Stimulated activated naive B cell treated with anti-CD40 and anti-IgM and Interleukin-4, amounts not matched to agents 10 μg/mL and 1 μg/mL and 100 μg/mL, for 72 hours (primary cell): ENCODE results near the gene ELMO2.
A peak's percentile ranks its signal among the peaks of the same experiment; 100 is the strongest.

ENCODE experiments used
- ATAC-seq, 2 donors: fragments of 150-1000 bp; cut with Tn5 transposase; replicated peaks; 2 replicates each; pipeline ENCODE4 v1.10.0; 2021; ENCODE audit warnings: moderate library complexity in 1 of 2
- DNase-seq: peaks from one replicate; pipeline ENCODE4 v3.0.0; 2021
- H3K27ac Mint-ChIP-seq: one replicate; pipeline ENCODE4 v1.8.0; 2022; ENCODE audit warnings: mild to moderate bottlenecking, mixed read lengths
- H3K27me3 Mint-ChIP-seq, 2 donors: one replicate each; pipeline ENCODE4 v1.8.0; 2022; ENCODE audit warnings: mixed read lengths in 2 of 2
- H3K36me3 Mint-ChIP-seq, 2 donors: one replicate each; pipeline ENCODE4 v1.8.0; 2022; ENCODE audit warnings: mixed read lengths in 2 of 2, mild to moderate bottlenecking in 1 of 2
- H3K4me1 Mint-ChIP-seq, 2 donors: one replicate each; pipeline ENCODE4 v1.8.0; 2022; ENCODE audit warnings: mixed read lengths in 2 of 2, mild to moderate bottlenecking in 1 of 2
- H3K4me3 Mint-ChIP-seq, 2 donors: one replicate each; pipeline ENCODE4 v1.8.0; 2022; ENCODE audit warnings: mild to moderate bottlenecking in 2 of 2, mixed read lengths in 2 of 2, moderate library complexity in 1 of 2
- H3K9me3 Mint-ChIP-seq, 2 donors: one replicate each; pipeline ENCODE4 v1.8.0; 2022; ENCODE audit warnings: mixed read lengths in 2 of 2, mild to moderate bottlenecking in 1 of 2

Gene ELMO2

DNA sequence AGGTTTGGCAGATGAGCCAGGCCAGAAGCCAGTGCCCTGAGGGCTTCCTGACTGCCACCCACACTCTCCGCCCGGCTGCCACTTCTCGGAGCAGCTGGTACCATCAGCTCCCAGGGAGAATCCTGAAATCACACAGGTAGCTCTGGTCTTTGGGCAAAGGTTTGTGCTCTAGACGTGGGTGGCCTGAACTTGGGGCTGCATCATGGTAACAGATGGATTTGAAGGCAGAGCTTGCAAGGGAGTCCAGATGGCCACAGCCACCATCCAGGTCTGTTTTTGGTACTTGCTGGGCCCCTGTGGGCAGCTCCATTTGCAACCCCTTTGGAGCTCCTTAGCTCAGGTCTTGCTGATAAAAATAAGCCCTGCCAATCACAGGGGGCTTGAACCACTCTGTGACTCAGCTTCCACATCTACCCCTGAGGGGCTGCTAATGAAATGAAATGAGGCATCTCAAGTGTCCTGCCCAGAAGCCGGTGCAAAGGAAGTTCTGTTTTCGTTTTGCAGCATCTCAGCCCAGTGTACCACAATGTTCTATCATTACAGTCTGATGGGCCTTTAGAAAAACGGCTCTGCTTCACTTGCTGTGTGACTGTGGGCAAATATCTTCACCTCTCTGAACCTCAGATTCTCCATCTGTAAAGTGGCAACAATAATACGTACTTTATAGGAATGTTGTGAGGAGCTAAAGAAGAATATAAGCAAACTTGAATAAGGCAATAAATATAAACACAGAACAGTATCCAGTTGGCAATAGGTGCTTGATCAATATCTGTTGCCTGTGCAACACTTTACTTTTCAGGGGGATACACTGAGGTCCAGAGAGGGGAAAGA lies 73.0 kb downstream of the ELMO2 start:
- no peaks in the 10 kb centered on the region for H3K4me1 Mint-ChIP-seq
- H3K27ac Mint-ChIP-seq: no peak overlapping the region
- no peaks in the 10 kb centered on the region for H3K36me3 Mint-ChIP-seq
- H3K9me3 Mint-ChIP-seq: no peaks in the 10 kb centered on the region
- ATAC-seq (no peak), DNase-seq (no peak)
- H3K4me3 Mint-ChIP-seq: no peak overlapping the region
- peaks cover 47 to 78% of the 10 kb centered on the region in 2 donors for H3K27me3 Mint-ChIP-seq

DNA sequence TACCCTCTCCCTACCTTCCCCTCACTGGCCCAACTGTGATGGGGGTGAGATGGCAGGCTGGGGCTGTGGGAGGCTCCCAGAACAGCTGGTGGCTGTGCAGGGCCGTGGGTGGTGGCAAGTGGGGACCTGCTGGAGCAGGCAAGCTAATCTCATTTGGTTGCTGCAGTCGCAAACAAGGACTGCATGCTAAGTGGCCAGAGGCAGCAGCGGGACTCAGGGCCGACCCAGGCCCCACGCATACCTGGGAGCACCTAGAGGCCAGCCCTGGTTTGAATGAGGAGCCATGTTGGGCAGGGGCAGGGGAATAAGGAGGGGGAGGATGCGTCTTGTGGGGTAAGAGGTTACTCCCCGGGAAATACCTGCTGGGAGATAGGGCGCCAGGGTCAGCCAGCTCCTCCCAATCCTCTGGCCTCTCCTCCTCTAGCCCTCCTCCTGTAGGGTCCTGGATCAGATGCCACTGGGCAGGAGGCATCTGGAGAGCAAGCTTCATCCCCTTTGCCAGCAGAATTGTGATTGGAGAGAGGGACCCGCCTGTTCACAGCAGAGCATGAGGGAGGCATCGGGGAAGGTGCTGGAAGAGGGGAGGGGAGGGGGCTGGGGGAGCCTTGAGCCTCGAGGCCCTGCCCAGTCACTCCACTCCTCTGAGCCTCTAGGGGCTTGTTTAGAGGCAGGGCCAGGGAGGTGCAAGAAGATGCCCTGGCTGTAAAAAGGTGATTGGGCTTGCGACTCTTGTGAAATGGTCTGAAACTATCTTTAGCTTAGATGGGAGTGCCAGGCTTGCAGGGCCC lies 73.8 kb downstream of the ELMO2 start:
- H3K27me3 Mint-ChIP-seq: peaks cover 47 to 76% of the 10 kb centered on the region in 2 donors

DNA sequence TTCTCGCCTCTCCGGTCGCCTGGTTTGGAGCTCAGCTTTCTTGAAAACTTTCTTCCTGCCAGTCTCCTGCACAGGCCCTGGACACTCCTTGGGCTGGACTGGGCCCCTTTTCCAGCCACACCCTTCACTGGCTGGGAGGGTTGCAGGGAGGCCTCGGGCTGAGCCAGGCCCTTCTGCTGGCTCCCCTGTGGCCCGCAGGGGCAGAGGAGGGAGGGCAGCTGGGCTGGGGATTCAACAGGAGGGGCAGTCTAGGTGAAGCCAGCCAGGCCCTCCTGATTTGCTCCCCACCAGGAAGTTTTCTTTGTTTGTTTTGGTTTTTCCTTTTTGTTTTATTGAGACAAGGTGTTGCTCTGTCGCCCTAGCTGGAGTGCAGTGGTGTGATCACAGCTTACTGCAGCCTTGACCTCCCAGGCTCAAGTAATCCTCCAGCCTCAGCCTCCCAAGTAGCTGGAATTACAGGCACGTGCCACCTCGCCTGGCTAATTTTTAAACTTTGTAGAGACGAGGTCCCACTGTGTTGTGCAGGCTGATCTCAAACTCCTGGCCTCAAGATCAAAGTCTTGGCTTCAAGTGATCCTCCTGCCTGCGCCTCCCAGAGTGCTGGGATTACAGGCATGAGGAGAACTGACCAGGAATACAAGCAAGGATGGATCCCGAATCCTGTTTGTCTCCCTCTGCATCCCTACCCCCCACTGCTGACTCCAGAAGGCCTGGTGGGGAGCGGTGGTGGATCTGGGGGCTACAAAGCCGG lies 74.6 kb downstream of the ELMO2 start:
- Mint-ChIP-seq H3K4me1 (no peaks in the 10 kb centered on the region), H3K9me3 (no peaks in the 10 kb centered on the region), H3K27ac (no peak overlapping the region), H3K36me3 (no peaks in the 10 kb centered on the region), H3K4me3 (no peak overlapping the region), H3K27me3 (peaks cover 47 to 76% of the 10 kb centered on the region in 2 donors)
- ATAC-seq (no peak), DNase-seq (no peak)

More for the DNA sequence above, 73.8 kb downstream of the ELMO2 start:
- Mint-ChIP-seq H3K9me3 (no peaks in the 10 kb centered on the region), H3K27ac (no peak overlapping the region), H3K4me1 (no peaks in the 10 kb centered on the region), H3K36me3 (no peaks in the 10 kb centered on the region), H3K4me3 (no peak overlapping the region)
- DNase-seq (no peak), ATAC-seq (no peak)

DNA sequence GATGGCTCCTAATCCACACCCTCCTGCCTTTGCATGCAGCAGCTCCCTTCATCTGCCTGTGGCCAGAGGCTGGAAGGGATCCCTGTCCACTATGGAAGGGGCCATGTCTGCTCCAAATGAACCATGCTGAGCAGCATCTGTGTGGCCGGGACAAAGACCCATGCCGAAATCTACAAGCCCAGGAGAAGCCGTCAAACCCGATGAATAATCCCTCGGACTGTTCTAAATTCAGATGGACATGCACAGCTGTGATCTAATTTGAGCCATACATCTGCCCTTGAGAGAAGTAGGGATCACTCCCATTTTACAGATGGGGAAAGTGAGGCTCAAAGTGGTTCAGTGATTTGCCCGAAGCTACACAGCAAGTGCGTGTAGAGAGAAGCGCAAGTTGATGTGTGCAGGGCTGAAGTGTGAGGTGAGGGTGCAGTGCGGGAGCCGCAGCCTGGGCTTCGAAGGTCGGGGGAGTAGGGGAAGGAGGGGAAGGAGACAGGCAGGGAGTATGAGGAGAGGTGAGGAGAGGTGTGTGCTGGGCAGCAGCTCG lies 75.5 kb downstream of the ELMO2 start:
- ATAC-seq: no peak
- H3K27ac Mint-ChIP-seq: no peak overlapping the region
- H3K36me3 Mint-ChIP-seq: no peaks in the 10 kb centered on the region
- H3K9me3 Mint-ChIP-seq: no peaks in the 10 kb centered on the region
- H3K27me3 Mint-ChIP-seq: peaks cover 47 to 67% of the 10 kb centered on the region in 2 donors
- no peak for DNase-seq
- no peaks in the 10 kb centered on the region for H3K4me1 Mint-ChIP-seq
- H3K4me3 Mint-ChIP-seq: no peak overlapping the region

DNA sequence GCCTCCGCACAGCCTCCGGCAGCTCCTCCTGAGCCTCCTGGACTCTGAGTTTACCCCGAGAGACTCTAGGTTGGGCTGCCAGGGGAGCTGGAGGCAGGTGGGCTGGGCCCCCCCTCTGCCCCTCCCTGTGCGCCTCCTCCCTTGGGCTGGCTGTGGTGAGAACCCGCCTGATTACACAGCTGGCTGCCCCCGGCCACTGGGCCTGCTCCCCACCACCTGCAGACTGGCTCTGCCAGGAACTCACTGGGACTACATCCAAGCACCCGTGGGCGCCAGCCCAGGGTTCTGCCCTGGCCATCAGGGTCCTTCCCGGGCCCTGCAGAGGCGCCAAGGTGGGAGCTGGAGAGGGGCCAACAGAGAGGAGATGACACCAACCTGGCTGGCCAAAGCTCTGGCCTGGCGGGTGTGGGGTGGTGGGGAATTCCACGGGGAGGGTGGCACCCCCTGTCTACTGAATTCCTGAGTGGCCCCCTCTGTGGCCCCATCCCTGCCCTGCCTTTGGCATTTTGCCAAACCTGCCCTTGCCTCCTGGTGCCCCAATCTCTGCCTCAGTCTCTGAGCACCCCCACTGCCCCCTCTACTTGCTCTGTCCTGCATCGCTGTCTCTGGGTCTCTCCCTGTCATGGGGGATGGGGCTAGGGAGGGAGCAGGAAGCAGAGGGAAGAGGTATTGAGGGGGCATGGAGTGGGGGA lies 76.2 kb downstream of the ELMO2 start:
- no peaks in the 10 kb centered on the region for H3K4me1 Mint-ChIP-seq
- ATAC-seq (no peak), DNase-seq (no peak)
- H3K27ac Mint-ChIP-seq: no peak overlapping the region
- H3K36me3 Mint-ChIP-seq: no peaks in the 10 kb centered on the region
- peaks cover 46 to 61% of the 10 kb centered on the region in 2 donors for H3K27me3 Mint-ChIP-seq
- no peaks in the 10 kb centered on the region for H3K9me3 Mint-ChIP-seq
- no peak overlapping the region for H3K4me3 Mint-ChIP-seq

DNA sequence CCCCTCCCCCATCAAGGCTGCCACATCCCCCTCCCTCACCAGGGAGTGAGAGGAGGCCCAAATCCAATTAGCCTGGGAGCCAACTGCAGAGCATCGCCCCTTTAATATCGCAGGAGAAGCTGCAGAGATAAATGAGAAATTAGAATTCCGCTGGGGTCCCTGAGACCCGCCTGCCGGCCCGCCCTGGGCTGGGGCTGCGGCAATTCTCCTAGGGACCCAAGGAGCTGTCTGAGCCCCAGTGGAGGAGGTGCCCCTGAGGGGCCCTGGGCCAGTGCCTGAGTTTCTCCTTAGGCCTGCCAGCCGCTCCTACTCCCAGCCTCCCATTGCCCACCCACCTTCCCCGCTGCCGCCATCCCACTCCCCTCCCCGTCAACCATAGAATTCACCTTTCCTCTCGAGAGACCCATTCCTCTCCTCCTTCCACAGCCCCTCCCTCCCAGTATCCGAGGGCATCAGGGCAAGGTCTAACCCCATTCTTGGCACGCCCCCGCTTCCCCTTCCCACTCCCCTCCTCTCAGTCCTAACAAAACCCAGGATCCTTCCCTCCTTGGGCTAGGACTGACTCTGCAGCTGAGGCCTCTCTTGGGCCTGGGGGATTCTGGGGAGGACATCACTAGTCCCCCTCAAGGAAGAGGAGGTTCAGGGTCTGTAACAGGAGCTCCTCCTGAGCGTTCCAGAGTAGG lies 78.1 kb downstream of the ELMO2 start:
- Mint-ChIP-seq H3K9me3 (no peaks in the 10 kb centered on the region), H3K27ac (no peak overlapping the region), H3K4me3 (no peak overlapping the region), H3K36me3 (no peaks in the 10 kb centered on the region), H3K4me1 (no peaks in the 10 kb centered on the region), H3K27me3 (peaks cover 40 to 43% of the 10 kb centered on the region in 2 donors)
- ATAC-seq (no peak), DNase-seq (no peak)

DNA sequence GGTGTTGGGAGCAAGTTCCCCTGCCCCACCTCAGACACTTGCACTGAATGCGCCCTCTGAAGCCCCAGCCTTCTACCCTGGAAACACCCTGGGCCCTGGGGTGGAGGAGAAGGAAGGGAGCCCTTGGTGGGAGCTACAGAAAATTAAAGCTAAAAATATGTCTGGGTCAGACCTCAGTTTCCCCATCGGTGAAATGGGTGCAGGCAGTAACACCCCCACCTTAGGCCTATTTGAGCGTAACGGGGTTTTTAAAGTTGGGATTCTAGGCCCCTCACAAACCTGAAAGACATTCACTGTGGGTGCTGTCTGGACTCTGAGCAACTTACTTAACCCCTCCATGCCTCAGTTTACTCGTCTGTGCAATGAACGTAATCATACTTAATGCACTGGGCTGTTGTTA lies 78.9 kb downstream of the ELMO2 start:
- no peak for DNase-seq
- Mint-ChIP-seq H3K27me3 (peaks cover 35 to 39% of the 10 kb centered on the region in 2 donors), H3K9me3 (no peaks in the 10 kb centered on the region), H3K4me1 (no peaks in the 10 kb centered on the region), H3K36me3 (no peaks in the 10 kb centered on the region), H3K27ac (no peak overlapping the region), H3K4me3 (no peak overlapping the region)
- ATAC-seq: no peak

DNA sequence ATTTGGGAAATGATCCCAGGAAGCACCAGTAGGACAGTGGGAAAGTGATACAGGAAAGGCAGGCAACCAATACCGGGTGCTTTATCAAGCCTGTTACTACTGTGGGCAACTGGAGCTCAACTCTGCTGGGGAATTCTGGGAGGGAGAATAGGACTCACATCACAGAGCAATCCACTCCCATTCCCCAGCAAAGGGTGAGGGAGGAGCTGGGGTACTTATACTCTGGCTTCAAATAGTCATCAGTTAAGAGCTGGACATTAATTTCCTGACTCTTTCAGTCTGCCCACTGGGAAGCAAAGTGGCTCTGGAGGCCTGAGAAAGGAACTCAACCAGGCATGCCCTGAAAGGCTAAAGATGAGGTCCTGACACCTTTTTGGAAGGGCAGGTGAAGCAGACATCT lies 80.6 kb downstream of the ELMO2 start:
- H3K4me3 Mint-ChIP-seq: no peak overlapping the region
- peaks cover 28 to 40% of the 10 kb centered on the region in 2 donors for H3K27me3 Mint-ChIP-seq
- H3K36me3 Mint-ChIP-seq: no peaks in the 10 kb centered on the region
- H3K4me1 Mint-ChIP-seq: no peaks in the 10 kb centered on the region
- DNase-seq (no peak), ATAC-seq (no peak)
- H3K27ac Mint-ChIP-seq: no peak overlapping the region
- H3K9me3 Mint-ChIP-seq: no peaks in the 10 kb centered on the region

DNA sequence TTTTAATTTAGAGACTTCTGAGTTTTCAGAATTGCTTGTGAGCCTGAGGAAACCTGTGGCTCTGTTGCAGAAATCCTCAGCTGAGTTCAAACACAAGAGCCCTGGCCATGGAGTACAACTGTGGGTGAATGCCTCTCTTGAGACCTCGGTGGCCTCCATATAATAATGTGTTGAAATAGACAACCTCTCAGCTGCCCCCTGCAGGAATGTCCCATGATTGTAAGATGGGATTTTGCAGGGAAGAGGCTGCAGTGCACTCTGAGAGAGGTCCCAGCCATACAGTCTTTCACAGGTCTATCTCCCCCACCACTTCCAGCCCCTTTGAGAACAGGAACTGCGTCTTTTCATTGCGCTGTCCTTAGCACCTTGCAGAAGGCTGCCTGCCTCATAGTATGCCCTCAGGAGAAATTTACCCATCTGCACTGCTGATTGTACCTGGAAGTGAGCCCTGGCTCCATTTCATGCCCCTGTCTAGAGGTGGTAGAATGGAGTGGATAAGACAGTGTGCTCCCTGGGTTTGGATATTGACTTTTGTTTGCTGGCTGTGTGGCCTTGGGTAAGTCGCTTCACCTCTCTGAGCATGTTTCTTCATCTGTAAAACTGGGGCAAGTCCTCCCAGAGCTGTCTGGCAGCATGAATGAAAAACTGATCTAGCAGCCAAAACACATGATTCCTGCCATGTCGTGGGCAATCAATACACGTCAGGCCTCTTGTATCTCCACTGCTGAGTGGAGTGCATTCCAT lies 81.3 kb downstream of the ELMO2 start:
- Mint-ChIP-seq H3K27ac (no peak overlapping the region), H3K4me1 (no peaks in the 10 kb centered on the region), H3K36me3 (no peaks in the 10 kb centered on the region), H3K27me3 (peaks cover 27 to 36% of the 10 kb centered on the region in 2 donors), H3K4me3 (no peak overlapping the region), H3K9me3 (no peaks in the 10 kb centered on the region)
- DNase-seq (no peak), ATAC-seq (peak in 1 of 2 donors; percentile 56)

DNA sequence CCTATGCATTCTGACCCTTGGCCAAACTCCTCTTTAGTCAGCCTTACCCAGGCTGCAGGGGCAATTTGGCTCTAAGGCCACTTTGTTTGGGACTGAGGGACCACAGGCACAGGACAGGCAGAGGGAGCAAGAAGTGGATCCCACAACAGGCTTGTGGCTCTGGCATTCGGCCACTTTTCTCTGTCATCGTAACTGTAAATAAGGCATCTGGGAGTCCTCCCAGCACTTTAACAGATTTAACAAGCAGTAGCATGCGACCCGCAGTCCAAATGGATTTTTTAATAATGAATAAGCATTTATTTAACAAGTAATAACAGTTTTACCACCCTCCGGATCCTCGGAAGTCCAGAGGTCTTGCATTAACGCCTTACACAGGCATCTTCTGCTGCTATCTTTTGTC lies 82.0 kb downstream of the ELMO2 start:
- DNase-seq: no peak
- no peaks in the 10 kb centered on the region for H3K9me3 Mint-ChIP-seq

DNA sequence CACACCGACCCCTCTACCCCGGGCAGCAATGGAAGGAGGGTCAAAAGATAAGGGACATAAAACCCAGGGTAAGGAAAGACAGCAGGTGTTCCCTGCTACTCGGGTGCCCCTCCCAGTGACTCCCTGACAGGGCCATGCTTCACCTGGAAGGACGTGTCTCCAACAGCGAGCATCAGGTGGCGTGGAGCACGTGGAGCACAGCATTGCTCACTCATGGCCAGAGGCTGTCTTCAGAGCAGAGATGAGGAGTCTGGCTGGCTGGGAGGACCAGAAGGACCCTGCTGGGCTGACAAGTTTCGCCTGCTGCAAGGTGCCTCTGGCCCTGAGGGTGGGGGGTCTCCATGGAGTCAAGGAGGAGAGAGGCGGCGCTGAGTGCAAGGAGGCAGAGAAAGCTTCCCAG lies 82.9 kb downstream of the ELMO2 start:
- ATAC-seq: no peak
- no peaks in the 10 kb centered on the region for H3K9me3 Mint-ChIP-seq
- DNase-seq: no peak
- H3K4me3 Mint-ChIP-seq: no peak overlapping the region
- no peak overlapping the region for H3K27ac Mint-ChIP-seq
- peaks cover 32 to 40% of the 10 kb centered on the region in 2 donors for H3K27me3 Mint-ChIP-seq
- H3K4me1 Mint-ChIP-seq: no peaks in the 10 kb centered on the region
- no peaks in the 10 kb centered on the region for H3K36me3 Mint-ChIP-seq

More for the DNA sequence above, 82.0 kb downstream of the ELMO2 start:
- H3K4me3 Mint-ChIP-seq: no peak overlapping the region
- no peaks in the 10 kb centered on the region for H3K4me1 Mint-ChIP-seq
- no peaks in the 10 kb centered on the region for H3K36me3 Mint-ChIP-seq
- ATAC-seq: no peak
- peaks cover 30 to 36% of the 10 kb centered on the region in 2 donors for H3K27me3 Mint-ChIP-seq
- no peak overlapping the region for H3K27ac Mint-ChIP-seq

DNA sequence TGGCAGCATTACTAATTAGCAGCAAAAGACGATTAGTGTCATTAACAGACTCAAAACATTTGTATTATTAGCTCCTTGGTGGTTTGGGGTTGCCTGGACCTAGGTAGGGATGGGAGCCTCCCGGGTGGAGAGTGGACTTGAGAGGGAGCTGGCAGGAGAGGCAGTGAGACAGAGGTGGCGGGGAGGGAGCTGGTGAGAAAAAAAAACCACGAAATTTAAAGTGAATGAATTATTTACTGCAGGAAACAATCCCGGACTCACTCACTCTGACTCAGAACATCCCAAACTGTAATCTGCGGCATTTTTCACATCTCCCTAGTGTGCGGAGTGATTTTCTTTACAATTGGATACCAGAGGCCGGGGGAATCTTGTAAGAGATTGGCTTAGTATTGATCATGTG lies 83.8 kb downstream of the ELMO2 start:
- ATAC-seq: no peak
- H3K9me3 Mint-ChIP-seq: no peaks in the 10 kb centered on the region
- no peak overlapping the region for H3K27ac Mint-ChIP-seq
- H3K36me3 Mint-ChIP-seq: no peaks in the 10 kb centered on the region
- DNase-seq: no peak
- peaks cover 35 to 45% of the 10 kb centered on the region in 2 donors for H3K27me3 Mint-ChIP-seq
- H3K4me1 Mint-ChIP-seq: no peaks in the 10 kb centered on the region
- no peak overlapping the region for H3K4me3 Mint-ChIP-seq

DNA sequence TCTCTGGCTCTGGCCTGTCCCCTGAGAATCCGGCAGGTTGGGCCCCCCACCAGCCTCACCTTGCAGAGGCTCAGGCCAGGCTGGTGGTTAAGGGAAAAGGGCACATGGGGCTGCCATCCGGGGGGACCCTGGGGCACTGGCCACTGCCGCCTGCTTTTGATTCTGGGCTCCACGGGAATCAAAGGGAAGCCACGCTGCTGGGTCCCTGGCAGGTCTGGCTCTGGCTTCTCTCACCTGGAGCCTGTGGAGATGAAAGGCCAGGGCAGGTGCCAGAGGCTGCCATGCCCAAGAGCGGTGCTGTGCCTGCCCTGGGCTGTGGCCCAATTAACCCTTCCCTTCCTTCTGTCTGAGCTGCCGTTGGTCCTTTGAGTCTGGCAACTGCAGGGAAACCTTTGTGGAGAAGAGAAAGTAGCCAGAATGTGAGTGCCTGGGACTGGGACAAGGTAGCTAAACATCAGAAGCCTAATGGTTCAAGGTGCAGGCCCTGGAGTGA lies 88.7 kb downstream of the ELMO2 start:
- Mint-ChIP-seq H3K27ac (no peak overlapping the region), H3K4me1 (no peaks in the 10 kb centered on the region), H3K9me3 (no peaks in the 10 kb centered on the region), H3K36me3 (no peaks in the 10 kb centered on the region), H3K27me3 (peaks cover 75 to 87% of the 10 kb centered on the region in 2 donors), H3K4me3 (no peak overlapping the region)
- no peak for ATAC-seq
- DNase-seq: no peak
